ENCODE results near the gene PARVA. TPM values are rescaled to one million over a fixed set of nuclear protein-coding genes. Genes with fewer than 3 reads are reported as not detected.

The PARVA gene
- total and polyA plus RNA-seq, 7 donors, result 15.7 to 195 (median 110) TPM

DNA sequence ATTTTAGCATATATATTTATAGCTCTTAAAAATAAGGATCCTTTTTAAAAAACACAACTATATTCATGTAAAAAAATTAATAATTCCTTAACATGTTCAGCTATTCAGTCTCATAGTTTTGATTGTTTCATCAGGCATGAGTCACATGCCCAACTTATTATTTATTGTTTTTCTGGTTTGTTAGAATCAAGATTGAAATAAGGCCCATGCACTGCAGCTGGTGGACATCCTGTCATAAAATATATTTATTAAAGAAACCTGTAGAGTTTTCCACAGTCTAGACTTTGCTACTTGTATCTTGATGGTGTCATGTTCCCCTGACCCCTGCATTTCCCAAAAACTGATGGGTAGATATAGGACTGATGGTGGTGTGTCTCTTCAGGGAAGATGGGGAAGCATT, 77.4 kb downstream of the PARVA start:
- TF ChIP-seq, protein P1, sequence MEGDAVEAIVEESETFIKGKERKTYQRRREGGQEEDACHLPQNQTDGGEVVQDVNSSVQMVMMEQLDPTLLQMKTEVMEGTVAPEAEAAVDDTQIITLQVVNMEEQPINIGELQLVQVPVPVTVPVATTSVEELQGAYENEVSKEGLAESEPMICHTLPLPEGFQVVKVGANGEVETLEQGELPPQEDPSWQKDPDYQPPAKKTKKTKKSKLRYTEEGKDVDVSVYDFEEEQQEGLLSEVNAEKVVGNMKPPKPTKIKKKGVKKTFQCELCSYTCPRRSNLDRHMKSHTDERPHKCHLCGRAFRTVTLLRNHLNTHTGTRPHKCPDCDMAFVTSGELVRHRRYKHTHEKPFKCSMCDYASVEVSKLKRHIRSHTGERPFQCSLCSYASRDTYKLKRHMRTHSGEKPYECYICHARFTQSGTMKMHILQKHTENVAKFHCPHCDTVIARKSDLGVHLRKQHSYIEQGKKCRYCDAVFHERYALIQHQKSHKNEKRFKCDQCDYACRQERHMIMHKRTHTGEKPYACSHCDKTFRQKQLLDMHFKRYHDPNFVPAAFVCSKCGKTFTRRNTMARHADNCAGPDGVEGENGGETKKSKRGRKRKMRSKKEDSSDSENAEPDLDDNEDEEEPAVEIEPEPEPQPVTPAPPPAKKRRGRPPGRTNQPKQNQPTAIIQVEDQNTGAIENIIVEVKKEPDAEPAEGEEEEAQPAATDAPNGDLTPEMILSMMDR (IDR thresholded peaks at IDR 0.05), result no peak
- TF ChIP-seq POLR2AphosphoS5 (IDR thresholded peaks at IDR 0.05) (no peak), POLR2A (IDR thresholded peaks at IDR 0.05) (no peak), EP300 (IDR thresholded peaks at IDR 0.05) (no peak)
- H3K27ac ChIP-seq, result peak overlapping the region; percentile 63 to 90 (median 80)
- no peaks in the 10 kb centered on the region for H3K36me3 ChIP-seq
- no peak for DNase-seq
- H3K4me3 ChIP-seq, result no peak overlapping the region
- H3K27me3 ChIP-seq, result no peaks in the 10 kb centered on the region
- intact Hi-C loops (cut with DNase I), result loop anchor here (5.0 kb wide), 2 partner anchors 42 to 77 kb away; partner anchors contain the start of gene PARVA
- H3K9me3 ChIP-seq, result no peaks in the 10 kb centered on the region
- peaks cover 0 to 100% (median 91%) of the 10 kb centered on the region in 4 donors for H3K4me1 ChIP-seq

DNA sequence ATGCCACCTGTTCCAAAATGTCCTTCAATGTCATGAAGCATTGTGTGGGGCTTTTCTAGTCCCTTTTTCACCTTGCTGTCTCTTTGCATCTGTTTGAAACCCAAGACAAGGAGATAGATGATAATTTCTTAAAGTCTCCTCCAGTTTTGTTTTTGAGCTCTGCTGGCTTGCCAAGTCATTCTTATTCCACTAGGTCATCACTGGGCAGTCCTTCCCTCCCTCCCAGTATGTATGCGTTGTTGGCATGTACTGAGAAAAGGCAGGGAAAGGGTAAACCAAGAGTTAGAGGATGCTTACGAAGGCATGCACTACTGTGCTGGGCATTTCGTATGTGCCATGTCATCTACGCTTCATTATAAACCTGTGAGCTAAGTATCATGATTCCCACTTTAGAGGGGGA, 78.6 kb downstream of the PARVA start:
- no peak for DNase-seq
- Histone ChIP-seq H3K27me3 (no peaks in the 10 kb centered on the region), H3K9me3 (no peaks in the 10 kb centered on the region), H3K4me1 (peaks cover 0 to 100% (median 93%) of the 10 kb centered on the region in 4 donors), H3K4me3 (no peak overlapping the region), H3K36me3 (no peaks in the 10 kb centered on the region), H3K27ac (peak overlapping the region; percentile 63 to 90 (median 80))
- WGBS, 2 donors, result 83 to 89% methylated on average over 4 of the region's 4 CpGs
- intact Hi-C loops (cut with DNase I), result loop anchor here (5.0 kb wide), 2 partner anchors 44 to 79 kb away; partner anchors contain the start of gene PARVA
- TF ChIP-seq POLR2AphosphoS5 (IDR thresholded peaks at IDR 0.05), result peak in 3 of 4 donors; percentile 8 to 26 (median 24)
- TF ChIP-seq, protein P1 (IDR thresholded peaks at IDR 0.05), result no peak
- TF ChIP-seq EP300 (IDR thresholded peaks at IDR 0.05), result no peak
- TF ChIP-seq POLR2A (IDR thresholded peaks at IDR 0.05), result no peak

DNA sequence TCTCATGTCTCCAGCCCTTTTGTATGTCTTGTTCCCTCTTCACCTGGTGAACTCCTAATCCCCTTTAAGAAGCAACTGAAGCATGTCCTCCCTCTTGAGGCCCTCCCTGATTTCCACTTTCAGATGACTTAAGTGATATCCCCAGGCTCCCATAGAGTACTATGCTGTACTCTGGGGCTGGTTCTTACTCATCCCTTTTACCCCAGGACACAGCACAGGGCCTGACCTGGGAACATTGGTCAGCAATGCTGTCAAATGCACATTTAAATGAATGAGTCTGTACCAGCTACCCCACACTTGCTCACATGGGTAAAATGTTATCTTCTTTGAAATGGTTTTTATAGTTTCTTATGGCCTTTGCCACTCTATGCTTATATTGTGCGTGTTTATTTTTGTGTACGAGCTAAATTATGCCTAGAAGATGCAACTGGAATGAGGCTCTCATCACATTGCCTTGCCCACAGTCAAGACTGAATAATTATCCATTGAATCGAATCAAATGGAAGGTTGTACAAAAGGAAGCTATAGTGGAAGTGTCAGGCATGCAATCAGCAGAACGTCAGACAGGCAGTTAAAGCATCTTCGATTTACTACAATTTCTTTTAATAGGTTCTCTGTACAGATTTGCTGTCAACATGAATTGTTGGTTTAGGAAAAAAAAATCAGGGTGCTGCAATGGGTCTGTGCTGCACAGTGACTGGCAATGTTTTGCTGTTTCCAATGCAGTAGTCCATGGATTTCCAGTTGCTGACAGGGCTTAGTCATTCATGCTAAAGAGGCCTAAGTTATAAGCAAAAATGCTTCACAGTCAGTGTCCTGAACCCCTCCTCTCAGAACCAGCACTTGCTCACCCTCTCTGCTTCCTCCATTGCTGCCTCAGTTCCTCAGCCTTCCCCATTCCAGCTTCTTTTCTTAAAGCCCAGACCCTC, 79.5 kb downstream of the PARVA start:
- Histone ChIP-seq H3K36me3 (no peaks in the 10 kb centered on the region), H3K27ac (peak overlapping the region; percentile 63 to 90 (median 80)), H3K27me3 (no peaks in the 10 kb centered on the region), H3K4me1 (peaks cover 0 to 100% (median 92%) of the 10 kb centered on the region in 4 donors), H3K4me3 (no peak overlapping the region), H3K9me3 (no peaks in the 10 kb centered on the region)
- intact Hi-C loops (cut with DNase I), result loop anchor here (5.0 kb wide), 2 partner anchors 45 to 80 kb away; partner anchors contain the start of gene PARVA
- TF ChIP-seq POLR2A (IDR thresholded peaks at IDR 0.05) (no peak), POLR2AphosphoS5 (IDR thresholded peaks at IDR 0.05) (peak in 1 of 4 donors; percentile 11)
- no peak for DNase-seq
- 73 to 81% methylated on average over 5 of the region's 5 CpGs for WGBS, 2 donors

DNA sequence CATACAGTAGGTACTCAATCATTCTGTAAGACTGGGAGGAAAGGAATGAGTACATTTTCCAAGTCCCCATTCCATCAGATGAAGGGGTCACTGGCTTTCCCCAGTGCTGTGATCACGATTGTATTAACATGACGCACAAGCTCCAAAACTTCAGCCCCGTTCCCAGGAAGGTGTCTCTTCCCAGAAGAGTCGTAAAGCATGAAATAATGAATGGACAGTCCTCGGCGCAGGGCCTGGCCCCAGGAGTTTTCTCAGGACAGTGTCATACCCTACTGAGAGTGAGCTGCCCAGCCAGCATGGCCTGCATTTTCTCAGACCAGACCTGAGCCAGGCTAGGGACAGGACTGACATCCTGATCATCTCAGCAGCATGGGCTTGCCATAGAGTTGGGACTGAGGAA, 80.7 kb downstream of the PARVA start:
- Histone ChIP-seq H3K9me3 (no peaks in the 10 kb centered on the region), H3K27me3 (no peaks in the 10 kb centered on the region), H3K27ac (peak overlapping the region; percentile 63 to 90 (median 80)), H3K4me3 (no peak overlapping the region), H3K36me3 (no peaks in the 10 kb centered on the region), H3K4me1 (peaks cover 0 to 99% (median 81%) of the 10 kb centered on the region in 4 donors)
- intact Hi-C loops (cut with DNase I), result loop anchor here (5.0 kb wide), 2 partner anchors 46 to 81 kb away; partner anchors contain the start of gene PARVA
- 88 to 93% methylated on average over 6 of the region's 6 CpGs for WGBS, 2 donors
- DNase-seq, result peak; percentile 88
- TF ChIP-seq EP300 (IDR thresholded peaks at IDR 0.05) (peak in 3 of 4 donors; percentile 62 to 95 (median 93)), POLR2AphosphoS5 (IDR thresholded peaks at IDR 0.05) (peak; percentile 62 to 84 (median 74))
- TF ChIP-seq, protein P1 (IDR thresholded peaks at IDR 0.05), result no peak

DNA sequence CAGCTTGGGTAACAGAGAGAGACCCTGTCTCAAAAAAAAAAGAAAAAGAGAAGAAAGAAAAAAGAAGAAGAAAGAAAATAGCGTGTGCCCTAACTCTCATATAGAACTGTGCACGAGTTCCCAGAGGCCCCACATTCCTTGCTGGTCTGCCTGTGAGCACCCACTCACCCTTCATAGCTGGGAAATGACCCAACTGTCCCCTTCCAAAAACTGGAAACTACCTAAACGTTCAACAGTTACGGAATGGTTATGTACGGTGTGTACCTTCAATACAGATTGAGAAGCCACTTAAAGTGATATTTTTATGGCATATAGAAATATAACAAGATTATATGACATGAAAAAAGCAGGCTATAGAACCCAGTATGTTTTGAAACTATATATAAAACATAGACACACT, 82.0 kb downstream of the PARVA start:
- H3K9me3 ChIP-seq, result no peaks in the 10 kb centered on the region
- no peaks in the 10 kb centered on the region for H3K27me3 ChIP-seq
- WGBS, 2 donors, result 83 to 87% methylated on average over 5 of the region's 5 CpGs
- H3K4me1 ChIP-seq, result peaks cover 0 to 89% (median 68%) of the 10 kb centered on the region in 4 donors
- no peak overlapping the region for H3K4me3 ChIP-seq
- intact Hi-C loops (cut with DNase I), result loop anchor here (5.0 kb wide), 2 partner anchors 47 to 82 kb away; partner anchors contain the start of gene PARVA
- H3K36me3 ChIP-seq, result no peaks in the 10 kb centered on the region
- no peak for DNase-seq
- H3K27ac ChIP-seq, result peak overlapping the region; percentile 63 to 90 (median 80)
- TF ChIP-seq POLR2A (IDR thresholded peaks at IDR 0.05), result no peak
- TF ChIP-seq, protein P1 (IDR thresholded peaks at IDR 0.05), result no peak
- peak in 1 of 4 donors; percentile 73 for TF ChIP-seq EP300 (IDR thresholded peaks at IDR 0.05)
- peak in 1 of 4 donors; percentile 35 for TF ChIP-seq POLR2AphosphoS5 (IDR thresholded peaks at IDR 0.05)

Measured in sigmoid colon (tissue), 7 donors.